Measurements from ENCODE around the gene BIRC6. TPM values are rescaled to one million over a fixed set of nuclear protein-coding genes. Genes with fewer than 3 reads are reported as not detected.

BIRC6 gene
- polyA plus RNA-seq, 5 donors, result 58.2 to 85.4 (median 77.3) TPM

- DNase-seq, result no peak
Measured at GRCh38 chr2:32375228-32375892, 18.5 kb downstream of the BIRC6 start.

GRCh38 chr2:32376756-32377155, 19.9 kb downstream of the BIRC6 start:
- DNase-seq, result no peak

GRCh38 chr2:32377928-32378327, 21.1 kb downstream of the BIRC6 start:
- DNase-seq, result no peak

GRCh38 chr2:32379352-32379751, 22.5 kb downstream of the BIRC6 start:
- no peak for DNase-seq

- peak in 1 of 2 donors; percentile 8 for DNase-seq
Measured at GRCh38 chr2:32383858-32384257, 27.0 kb downstream of the BIRC6 start.

GRCh38 chr2:32384529-32384928, 27.7 kb downstream of the BIRC6 start:
- DNase-seq, result no peak

GRCh38 chr2:32386739-32387138, 29.9 kb downstream of the BIRC6 start:
- no peak for DNase-seq

GRCh38 chr2:32399221-32399620, 42.4 kb downstream of the BIRC6 start:
- no peak for DNase-seq

- DNase-seq, result no peak
Measured at GRCh38 chr2:32402091-32402490, 45.3 kb downstream of the BIRC6 start.

- no peak for DNase-seq
Measured at GRCh38 chr2:32403782-32404181, 47.0 kb downstream of the BIRC6 start.

- DNase-seq, result no peak
Measured at GRCh38 chr2:32404691-32405090, 47.9 kb downstream of the BIRC6 start.

- no peak for DNase-seq
Measured at GRCh38 chr2:32416519-32416918, 59.7 kb downstream of the BIRC6 start.

GRCh38 chr2:32417659-32418058, 60.8 kb downstream of the BIRC6 start:
- no peak for DNase-seq

GRCh38 chr2:32418778-32419177, 62.0 kb downstream of the BIRC6 start:
- DNase-seq, result no peak

GRCh38 chr2:32422133-32422532, 65.3 kb downstream of the BIRC6 start:
- no peak for DNase-seq

GRCh38 chr2:32423536-32423935, 66.7 kb downstream of the BIRC6 start:
- no peak for DNase-seq

- no peak for DNase-seq
Measured at GRCh38 chr2:32424739-32425138, 67.9 kb downstream of the BIRC6 start.

GRCh38 chr2:32425719-32426141, 68.9 kb downstream of the BIRC6 start:
- no peak for DNase-seq

GRCh38 chr2:32427672-32428610, 71.1 kb downstream of the BIRC6 start:
- no peak for DNase-seq

GRCh38 chr2:32430804-32431203, 74.0 kb downstream of the BIRC6 start:
- no peak for DNase-seq

GRCh38 chr2:32436150-32436549, 79.3 kb downstream of the BIRC6 start:
- DNase-seq, result no peak

- no peak for DNase-seq
Measured at GRCh38 chr2:32442020-32442467, 85.2 kb downstream of the BIRC6 start.

- no peak for DNase-seq
Measured at GRCh38 chr2:32446369-32446768, 89.5 kb downstream of the BIRC6 start.
